Small intestine (tissue), 7 donors: Measurements from ENCODE around the gene P2RY6. TPM values are rescaled to one million over a fixed set of nuclear protein-coding genes. Genes with fewer than 3 reads are reported as not detected.
"Not testable (repeated sequence)": the region's sequence is repeated elsewhere in the genome, so short reads cannot be mapped to it uniquely, and the experiment has no call there.

ENCODE experiments used
- DNase-seq, 2 donors: peaks; one replicate each; pipeline versions ENCODE4 v3.0.0 to v3.0.0-alpha.2; 2013
- FAIRE-seq: peaks from 2 replicates; lab custom pipeline; 2012; peaks lifted over from hg19 to GRCh38; lab: Jason Lieb, UNC
- H3K27ac ChIP-seq, 3 donors: one replicate each; pipeline ENCODE4 v1.5.1; 2013; ENCODE audit warnings: low read length in 2 of 3, mild to moderate bottlenecking in 2 of 3, control low read depth in 1 of 3, inconsistent platforms in 1 of 3, low read depth in 1 of 3, moderate library complexity in 1 of 3
- H3K27me3 ChIP-seq, 3 donors: one replicate each; pipeline ENCODE4 v1.6.1; 2013; ENCODE audit warnings: low read length in 3 of 3, inconsistent platforms in 1 of 3; ENCODE audit not compliant: control insufficient read depth in 3 of 3, insufficient read depth in 3 of 3
- H3K36me3 ChIP-seq, 3 donors: one replicate each; pipeline ENCODE4 v1.6.1; 2013; ENCODE audit warnings: low read length in 3 of 3, inconsistent platforms in 1 of 3, low read depth in 1 of 3, mild to moderate bottlenecking in 1 of 3, moderate library complexity in 1 of 3; ENCODE audit not compliant: control insufficient read depth in 3 of 3, insufficient read depth in 2 of 3
- H3K4me1 ChIP-seq, 3 donors: one replicate each; pipeline ENCODE4 v1.6.1; 2013; ENCODE audit warnings: low read length in 2 of 3, inconsistent platforms in 1 of 3, low read depth in 1 of 3, mild to moderate bottlenecking in 1 of 3, moderate library complexity in 1 of 3; ENCODE audit not compliant: control insufficient read depth in 3 of 3, insufficient read depth in 2 of 3
- H3K4me3 ChIP-seq, 3 donors: one replicate each; pipeline ENCODE4 v1.5.1; 2013; ENCODE audit warnings: low read length in 3 of 3, control low read depth in 1 of 3, inconsistent platforms in 1 of 3, low read depth in 1 of 3, mild to moderate bottlenecking in 1 of 3, moderate library complexity in 1 of 3
- H3K9me3 ChIP-seq, 2 donors: one replicate each; pipeline ENCODE4 v1.6.1; 2013; ENCODE audit warnings: low read depth in 1 of 2, low read length in 1 of 2; ENCODE audit not compliant: control insufficient read depth in 2 of 2, insufficient read depth in 1 of 2
- WGBS, 3 donors: extraction: QIAGEN DNeasy Blood & Tissue Kit; methylation state at CpG; one replicate each; pipeline ENCODE4 v1.1.7; 2013; 5-methylcytosine and 5-hydroxymethylcytosine counted together
- polyA plus RNA-seq, 4 donors: library from polyadenylated mRNA; stranded (reverse) in 3 of 4; unstranded in 1 of 4; fragments of 200-250 nt in 3 of 4; fragments of 120-200 nt in 1 of 4; gene quantifications; one replicate each; pipeline versions ENCODE4 v1.2.1 to v1.2.3, GENCODE V29; 2013
- donor health status: healthy with polysubstance abuse.
- donor health status: control.
- donor health status: control.
- donor health status: Bipolar disorder and iron deficiency.
- donor health status: healthy.

P2RY6 gene
- polyA plus RNA-seq, 4 donors: 0.67 to 46.0 (median 3.1) TPM

DNA sequence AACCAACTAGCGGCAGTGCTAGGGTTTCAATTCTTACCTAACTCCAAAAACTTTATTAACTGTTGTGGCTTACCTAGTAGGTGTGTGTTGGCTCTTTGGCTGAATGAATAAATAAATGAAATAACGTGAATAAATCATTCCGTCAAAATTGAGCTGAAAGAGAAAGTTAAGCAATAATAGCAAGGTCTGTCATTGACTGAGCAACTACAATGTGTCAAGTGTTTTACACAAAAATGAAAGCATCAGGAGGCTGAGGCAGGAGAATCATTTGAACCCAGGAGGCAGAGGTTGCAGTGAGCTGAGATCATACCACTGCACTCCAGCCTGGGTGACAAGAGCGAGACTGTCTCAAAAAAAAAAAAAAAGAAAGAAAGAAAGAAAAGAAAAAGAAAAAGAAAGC is 2.1 kb downstream of the P2RY6 start:
- peak overlapping the region in 2 of 3 donors; percentile 8 to 88 for H3K27ac ChIP-seq
- H3K4me3 ChIP-seq, FAIRE-seq, H3K27me3 ChIP-seq, H3K9me3 ChIP-seq, DNase-seq: not testable (repeated sequence)
- 87 to 93% (median 89%) methylated on average over 4 of the region's 4 CpGs for WGBS, 3 donors
- H3K36me3 ChIP-seq: peaks cover 0 to 28% (median 0%) of the 10 kb centered on the region in 3 donors
- H3K4me1 ChIP-seq: peaks cover 5 to 59% (median 19%) of the 10 kb centered on the region in 3 donors

DNA sequence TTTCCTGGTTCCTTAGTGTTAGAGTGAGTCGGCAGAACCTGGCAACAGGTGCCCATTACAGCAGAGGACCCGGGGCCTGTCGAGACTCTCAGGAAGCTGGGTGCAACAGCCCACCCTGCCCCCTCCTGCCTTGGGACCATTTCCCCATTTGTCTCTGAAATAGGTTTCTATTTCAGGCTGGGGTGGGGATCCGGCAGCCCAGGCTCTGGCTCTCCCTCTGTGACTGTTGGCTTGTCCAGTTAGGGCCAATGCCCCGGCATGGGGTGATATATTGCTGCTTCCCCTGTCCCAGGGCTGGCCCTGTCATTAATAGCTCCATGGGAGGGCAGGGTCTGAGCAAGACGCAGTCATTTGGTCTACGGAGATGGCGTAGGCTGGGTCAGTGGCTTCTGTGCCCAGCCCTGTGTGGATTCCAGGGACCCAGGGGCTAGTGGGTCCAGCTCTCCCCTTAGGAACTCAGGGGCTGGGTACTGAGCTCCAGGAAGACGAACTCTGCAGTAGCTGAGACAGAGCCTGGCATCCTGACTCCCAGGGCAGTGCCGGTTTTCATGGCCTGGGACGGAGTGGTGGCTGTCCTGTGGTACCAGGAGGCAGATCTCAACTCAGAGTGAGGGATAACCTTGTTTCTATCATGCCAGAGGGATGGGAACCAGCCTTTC is 2.7 kb downstream of the P2RY6 start:
- Histone ChIP-seq H3K27ac (peak overlapping the region in 1 of 3 donors; percentile 17), H3K27me3 (no peaks in the 10 kb centered on the region), H3K4me1 (peaks cover 5 to 55% (median 15%) of the 10 kb centered on the region in 3 donors), H3K36me3 (peaks cover 0 to 28% (median 0%) of the 10 kb centered on the region in 3 donors), H3K9me3 (no peaks in the 10 kb centered on the region), H3K4me3 (no peak overlapping the region)
- DNase-seq: no peak
- no peak for FAIRE-seq
- 80 to 90% (median 80%) methylated on average over 11 of the region's 11 CpGs for WGBS, 3 donors

DNA sequence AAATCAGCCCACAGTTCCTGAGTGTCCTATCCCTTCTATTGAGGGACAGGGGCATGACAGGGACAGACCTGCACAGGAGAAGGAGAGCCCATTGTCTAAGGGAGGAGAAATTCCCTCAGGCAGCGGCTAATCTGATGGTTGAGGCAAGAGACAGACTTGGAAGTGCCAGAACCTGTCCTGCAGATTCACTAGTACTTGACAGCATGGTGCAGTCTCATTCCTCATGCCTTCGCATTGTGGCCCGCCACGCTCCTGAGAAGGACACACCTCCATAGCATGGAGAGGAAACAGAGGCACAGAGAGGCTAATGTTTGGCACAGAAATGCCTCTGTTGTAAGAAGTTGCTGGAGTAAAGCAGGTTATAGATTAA is 3.2 kb downstream of the P2RY6 start:
- WGBS, 3 donors: 86 to 97% (median 94%) methylated on average over 4 of the region's 4 CpGs
- no peak overlapping the region for H3K27ac ChIP-seq
- H3K36me3 ChIP-seq: peaks cover 0 to 25% (median 0%) of the 10 kb centered on the region in 3 donors
- FAIRE-seq (no peak), DNase-seq (no peak)
- no peaks in the 10 kb centered on the region for H3K27me3 ChIP-seq
- peaks cover 5 to 55% (median 12%) of the 10 kb centered on the region in 3 donors for H3K4me1 ChIP-seq
- H3K4me3 ChIP-seq: no peak overlapping the region
- H3K9me3 ChIP-seq: no peaks in the 10 kb centered on the region

DNA sequence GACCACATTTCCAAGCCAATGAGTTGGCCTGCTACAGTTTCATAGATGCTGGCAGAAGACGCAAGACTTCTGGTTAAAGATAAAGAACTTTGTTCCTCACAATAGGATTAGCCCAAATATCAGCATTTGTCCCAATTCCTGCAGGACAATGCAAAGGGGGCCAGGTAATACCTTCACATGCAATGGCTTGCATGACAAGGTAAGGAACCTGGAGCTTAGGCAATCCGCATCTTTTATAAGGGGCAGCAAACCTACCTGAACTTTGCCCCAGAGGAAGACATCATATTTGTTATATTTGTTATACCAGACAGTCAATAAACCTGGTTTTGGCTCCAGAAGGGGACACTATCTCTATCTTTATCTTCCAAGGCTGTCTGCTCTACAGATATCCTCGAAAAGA is 5.3 kb downstream of the P2RY6 start:
- no peak for FAIRE-seq
- WGBS, 3 donors: 64 to 80% (median 69%) methylated on average over 3 of the region's 3 CpGs
- no peaks in the 10 kb centered on the region for H3K9me3 ChIP-seq
- DNase-seq: no peak
- no peaks in the 10 kb centered on the region for H3K27me3 ChIP-seq
- H3K27ac ChIP-seq: no peak overlapping the region
- peaks cover 0 to 28% (median 0%) of the 10 kb centered on the region in 3 donors for H3K36me3 ChIP-seq
- H3K4me1 ChIP-seq: peaks cover 2 to 61% (median 3%) of the 10 kb centered on the region in 3 donors
- H3K4me3 ChIP-seq: no peak overlapping the region

DNA sequence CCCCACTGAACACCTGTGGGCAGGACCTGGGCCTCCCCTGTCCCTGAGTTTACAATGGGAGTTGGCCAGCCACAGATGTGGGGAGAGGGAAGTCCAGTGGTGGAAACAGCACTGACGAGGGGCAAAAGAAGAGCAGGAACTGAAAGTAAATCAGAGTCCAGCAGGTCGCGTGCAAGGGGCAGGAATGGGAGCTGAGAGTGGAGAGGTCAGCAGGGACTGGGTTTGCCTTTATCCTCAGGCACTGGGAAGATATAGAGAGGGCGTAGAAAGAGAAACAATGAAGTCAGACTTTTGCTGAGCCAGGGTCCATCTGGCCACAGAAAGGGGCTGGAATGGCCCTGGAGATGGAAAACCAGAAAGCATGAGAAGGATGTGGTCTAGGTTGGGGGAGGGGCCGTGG is 8.5 kb downstream of the P2RY6 start:
- H3K27me3 ChIP-seq: no peaks in the 10 kb centered on the region
- H3K27ac ChIP-seq: peak overlapping the region in 1 of 3 donors; percentile 90
- no peak for FAIRE-seq
- H3K9me3 ChIP-seq: no peaks in the 10 kb centered on the region
- H3K4me3 ChIP-seq: no peak overlapping the region
- H3K36me3 ChIP-seq: peaks cover 0 to 26% (median 0%) of the 10 kb centered on the region in 3 donors
- H3K4me1 ChIP-seq: peaks cover 0 to 52% (median 0%) of the 10 kb centered on the region in 3 donors
- peak in 1 of 2 donors; percentile 69 for DNase-seq
- WGBS, 3 donors: 62 to 66% (median 64%) methylated on average over 5 of the region's 5 CpGs

DNA sequence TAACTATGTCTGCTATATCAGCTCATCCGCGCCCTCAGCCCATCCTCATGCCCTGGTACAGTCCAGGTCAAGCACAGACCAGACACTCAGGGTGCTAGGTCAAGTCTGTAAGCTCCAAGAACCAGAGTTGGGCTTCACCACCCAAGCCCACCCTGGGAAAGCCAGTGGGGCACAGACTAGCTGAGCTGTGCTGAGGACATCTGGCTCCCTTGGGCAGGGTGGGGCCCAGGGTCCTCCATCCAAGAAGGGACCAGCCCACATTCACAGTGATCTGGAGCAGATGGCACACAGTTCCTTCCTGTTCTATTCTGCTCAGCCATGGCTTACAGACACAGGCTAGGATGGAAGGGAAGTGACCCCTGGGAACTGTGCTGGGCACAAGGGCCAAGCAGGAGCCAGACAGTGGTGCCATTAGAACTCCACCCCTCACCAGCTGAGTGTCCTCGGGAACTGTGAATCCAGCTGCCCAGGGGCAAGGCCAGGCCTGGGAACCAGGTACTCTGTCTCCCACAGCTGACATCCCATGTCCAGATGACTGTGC is 9.1 kb downstream of the P2RY6 start:
- DNase-seq: no peak
- 86 to 96% (median 87%) methylated on average over 3 of the region's 3 CpGs for whole genome bisulfite sequencing, 3 donors

DNA sequence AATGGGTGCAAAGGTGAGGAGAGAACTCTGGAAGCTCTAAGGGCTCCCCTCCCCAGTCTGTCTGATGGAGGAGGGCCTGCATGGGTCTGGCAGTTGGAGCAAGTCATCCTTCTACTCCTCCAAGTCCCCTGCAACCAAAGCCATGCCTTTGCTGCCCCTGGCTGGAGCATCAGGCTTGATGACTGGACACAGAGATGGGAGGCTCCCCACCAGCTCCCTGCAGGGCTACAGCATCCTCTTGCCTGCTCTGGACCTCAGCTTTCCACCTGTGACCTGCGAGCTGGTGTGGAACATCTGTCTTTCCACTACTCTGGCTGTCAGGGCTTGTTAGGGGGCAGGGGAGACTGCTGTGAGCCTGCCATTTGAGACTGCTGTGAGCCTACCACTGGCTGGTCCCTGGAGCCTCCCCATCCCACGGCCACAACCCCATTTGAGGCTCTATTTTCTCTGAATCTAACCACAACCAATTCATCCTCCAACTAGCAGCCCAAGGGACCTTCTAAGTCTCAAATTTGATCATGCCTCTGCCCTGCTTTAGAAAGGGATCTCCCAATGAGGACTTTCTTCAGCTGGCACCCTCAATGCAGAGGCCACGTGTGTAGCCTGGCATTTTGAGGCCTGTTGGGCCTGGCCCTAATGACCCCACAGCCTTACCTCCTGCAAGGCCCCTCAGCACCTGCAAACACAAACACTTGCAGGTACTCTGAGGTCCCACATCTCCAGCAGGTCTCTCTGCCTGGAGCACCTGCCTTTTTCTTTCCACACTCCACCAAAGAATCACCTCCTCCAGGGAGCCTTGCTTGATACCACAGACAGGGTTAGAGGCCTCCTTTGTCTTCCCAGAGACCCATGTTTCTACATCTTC is 9.9 kb downstream of the P2RY6 start:
- Histone ChIP-seq H3K4me1 (peaks cover 0 to 64% (median 0%) of the 10 kb centered on the region in 3 donors), H3K36me3 (peaks cover 0 to 33% (median 0%) of the 10 kb centered on the region in 3 donors), H3K4me3 (no peak overlapping the region), H3K27ac (peak overlapping the region in 1 of 3 donors; percentile 90), H3K9me3 (no peaks in the 10 kb centered on the region), H3K27me3 (no peaks in the 10 kb centered on the region)
- DNase-seq (no peak), FAIRE-seq (no peak)
- 70 to 91% (median 86%) methylated on average over 3 of the region's 3 CpGs for WGBS, 3 donors

More for the DNA sequence above, 9.1 kb downstream of the P2RY6 start:
- no peak for FAIRE-seq
- peak overlapping the region in 1 of 3 donors; percentile 90 for H3K27ac ChIP-seq
- H3K4me1 ChIP-seq: peaks cover 0 to 57% (median 0%) of the 10 kb centered on the region in 3 donors
- H3K4me3 ChIP-seq: no peak overlapping the region
- H3K9me3 ChIP-seq: no peaks in the 10 kb centered on the region
- no peaks in the 10 kb centered on the region for H3K27me3 ChIP-seq
- peaks cover 0 to 32% (median 0%) of the 10 kb centered on the region in 3 donors for H3K36me3 ChIP-seq
